Stomach (tissue), 9 donors: Measurements from ENCODE around the gene XXYLT1. TPM values are rescaled to one million over a fixed set of nuclear protein-coding genes. Genes with fewer than 3 reads are reported as not detected.
"Not testable (repeated sequence)": the region's sequence is repeated elsewhere in the genome, so short reads cannot be mapped to it uniquely, and the experiment has no call there.

Experiments
- DNase-seq, 2 donors: peaks; one replicate each; pipeline versions ENCODE4 v3.0.0 to v3.0.0-alpha.2; 2013 to 2019
- H3K27ac ChIP-seq, 5 donors: fragments of 200-600 bp in 4 of 5; sonication (generic) in 4 of 5; one replicate each; pipeline ENCODE4 v1.5.1; 2013 to 2019; ENCODE audit warnings: mild to moderate bottlenecking in 1 of 5, moderate library complexity in 1 of 5
- H3K27me3 ChIP-seq, 3 donors: fragments of 200-600 bp; sonication (generic); one replicate each; pipeline ENCODE4 v1.5.1; 2017 to 2019; ENCODE audit warnings: mixed run types in 1 of 3
- H3K36me3 ChIP-seq, 4 donors: fragments of 200-600 bp; sonication (generic); 1 replicate in 3 of 4; 2 replicates in 1 of 4; pipeline ENCODE4 v1.5.1; 2016 to 2019
- H3K4me1 ChIP-seq, 4 donors: fragments of 200-600 bp; sonication (generic); one replicate each; pipeline ENCODE4 v1.5.1; 2016 to 2019
- H3K4me3 ChIP-seq, 4 donors: fragments of 200-600 bp; sonication (generic) in 3 of 4; one replicate each; pipeline ENCODE4 v1.5.1; 2016 to 2019; ENCODE audit warnings: mild to moderate bottlenecking in 1 of 4
- H3K9me3 ChIP-seq, 4 donors: fragments of 200-600 bp; sonication (generic); one replicate each; pipeline ENCODE4 v1.5.1; 2016 to 2019
- EP300 ChIP-seq: sonication (generic); formaldehyde crosslinking; IDR thresholded peaks from one replicate; pipeline ENCODE4 v1.6.1; 2017; ENCODE audit warnings: antibody characterized with exemption
- POLR2A ChIP-seq, 4 donors: fragments of 450-650 bp; IDR thresholded peaks; one replicate each; pipeline ENCODE4 v1.6.1; 2016; ENCODE audit warnings: antibody characterized with exemption in 4 of 4, control low read depth in 2 of 4, mild to moderate bottlenecking in 1 of 4, moderate library complexity in 1 of 4
- POLR2AphosphoS5 ChIP-seq, 3 donors: sonication (generic); formaldehyde crosslinking; IDR thresholded peaks; one replicate each; pipeline ENCODE4 v1.6.1; 2016; ENCODE audit warnings: antibody characterized with exemption in 3 of 3
- WGBS, 5 donors: extraction: QIAGEN DNeasy Blood & Tissue Kit in 3 of 5; methylation state at CpG; one replicate each; pipeline versions ENCODE4 v1.1.5 to v1.1.7; 2013 to 2018; 5-methylcytosine and 5-hydroxymethylcytosine counted together
- intact Hi-C: fragments of 100-400 bp; cut with DNase I; formaldehyde crosslinking; loops from one replicate; pipeline ENCODE4 v1.15.1; 2023; ENCODE audit warnings: low total_unique reads
- polyA plus RNA-seq, 3 donors: library from polyadenylated mRNA; stranded (reverse); fragments of 200-250 nt; gene quantifications; one replicate each; pipeline ENCODE4 v1.2.3, GENCODE V29; 2013
- total RNA-seq, 5 donors: library from RNA; depleted of rRNA; stranded (reverse); fragments of >200 nt; gene quantifications; one replicate each; pipeline versions ENCODE4 v1.1.0 to v1.2.3, GENCODE V29; 2014 to 2016
- TF ChIP-seq, protein P1 (sequence below), 7 experiments: fragments of 450-650 bp in 4 of 7; fragments of 200-600 bp in 3 of 7; sonication (generic) in 3 of 7; IDR thresholded peaks; one replicate each; pipeline ENCODE4 v1.5.1; 2016 to 2019; ENCODE audit warnings: antibody characterized with exemption in 7 of 7, control low read depth in 2 of 7, mild to moderate bottlenecking in 1 of 7
- donor health status: healthy with polysubstance abuse.
- donor health status: Bipolar disorder and iron deficiency.
- donor health status: healthy.

The XXYLT1 gene
- total and polyA plus RNA-seq, 8 donors, result 2.1 to 41.5 (median 11.4) TPM; not detected in 1

GRCh38 chr3:195094191-195094921 lies 176.6 kb downstream of the XXYLT1 start:
- Histone ChIP-seq H3K27ac (no peak overlapping the region), H3K9me3 (no peaks in the 10 kb centered on the region), H3K27me3 (no peaks in the 10 kb centered on the region), H3K36me3 (no peaks in the 10 kb centered on the region), H3K4me1 (no peaks in the 10 kb centered on the region), H3K4me3 (no peak overlapping the region)
- DNase-seq, result peak in 1 of 2 donors; percentile 65
- TF ChIP-seq, protein P1, sequence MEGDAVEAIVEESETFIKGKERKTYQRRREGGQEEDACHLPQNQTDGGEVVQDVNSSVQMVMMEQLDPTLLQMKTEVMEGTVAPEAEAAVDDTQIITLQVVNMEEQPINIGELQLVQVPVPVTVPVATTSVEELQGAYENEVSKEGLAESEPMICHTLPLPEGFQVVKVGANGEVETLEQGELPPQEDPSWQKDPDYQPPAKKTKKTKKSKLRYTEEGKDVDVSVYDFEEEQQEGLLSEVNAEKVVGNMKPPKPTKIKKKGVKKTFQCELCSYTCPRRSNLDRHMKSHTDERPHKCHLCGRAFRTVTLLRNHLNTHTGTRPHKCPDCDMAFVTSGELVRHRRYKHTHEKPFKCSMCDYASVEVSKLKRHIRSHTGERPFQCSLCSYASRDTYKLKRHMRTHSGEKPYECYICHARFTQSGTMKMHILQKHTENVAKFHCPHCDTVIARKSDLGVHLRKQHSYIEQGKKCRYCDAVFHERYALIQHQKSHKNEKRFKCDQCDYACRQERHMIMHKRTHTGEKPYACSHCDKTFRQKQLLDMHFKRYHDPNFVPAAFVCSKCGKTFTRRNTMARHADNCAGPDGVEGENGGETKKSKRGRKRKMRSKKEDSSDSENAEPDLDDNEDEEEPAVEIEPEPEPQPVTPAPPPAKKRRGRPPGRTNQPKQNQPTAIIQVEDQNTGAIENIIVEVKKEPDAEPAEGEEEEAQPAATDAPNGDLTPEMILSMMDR (IDR thresholded peaks at IDR 0.05), result no peak
- 79 to 93% (median 89%) methylated on average over 32 of the region's 32 CpGs for WGBS, 5 donors
- intact Hi-C loops, result no loop called here

- 68 to 93% (median 80%) methylated on average over 9 of the region's 9 CpGs for WGBS, 5 donors
- no peak for DNase-seq
- Histone ChIP-seq H3K27ac (no peak overlapping the region), H3K4me1 (no peaks in the 10 kb centered on the region), H3K9me3 (no peaks in the 10 kb centered on the region), H3K27me3 (no peaks in the 10 kb centered on the region), H3K4me3 (no peak overlapping the region), H3K36me3 (no peaks in the 10 kb centered on the region)
- intact Hi-C loops, result no loop called here
- TF ChIP-seq, protein P1 (IDR thresholded peaks at IDR 0.05), result no peak
- TF ChIP-seq POLR2A (IDR thresholded peaks at IDR 0.05) (no peak), EP300 (no peak)
These were observed 177.2 kb downstream of the XXYLT1 start for GRCh38 chr3:195093731-195094130.

DNA sequence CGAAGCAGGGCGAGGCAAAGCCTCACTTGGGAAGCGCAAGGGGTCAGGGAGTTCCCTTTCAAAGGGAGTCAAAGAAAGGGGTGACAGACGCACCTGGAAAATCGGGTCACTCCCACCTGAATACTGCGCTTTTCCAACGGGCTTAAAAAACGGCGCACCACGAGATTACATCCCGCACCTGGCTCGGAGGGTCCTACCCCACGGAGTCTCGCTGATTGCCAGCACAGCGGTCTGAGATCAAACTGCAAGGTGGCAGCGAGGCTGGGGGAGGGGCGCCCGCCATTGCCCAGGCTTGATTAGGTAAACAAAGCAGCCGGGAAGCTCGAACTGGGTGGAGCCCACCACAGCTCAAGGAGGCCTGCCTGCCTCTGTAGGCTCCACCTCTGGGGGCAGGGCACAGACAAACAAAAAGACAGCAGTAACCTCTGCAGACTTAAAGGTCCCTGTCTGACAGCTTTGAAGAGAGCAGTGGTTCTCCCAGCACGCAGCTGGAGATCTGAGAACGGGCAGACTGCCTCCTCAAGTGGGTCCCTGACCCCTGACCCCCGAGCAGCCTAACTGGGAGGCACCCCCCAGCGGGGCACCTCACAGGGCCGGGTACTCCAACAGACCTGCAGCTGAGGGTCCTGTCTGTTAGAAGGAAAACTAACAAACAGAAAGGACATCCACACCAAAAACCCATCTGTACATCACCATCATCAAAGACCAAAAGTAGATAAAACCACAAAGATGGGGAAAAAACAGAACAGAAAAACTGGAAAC lies 182.9 kb downstream of the XXYLT1 start:
- H3K4me3 ChIP-seq, result peak overlapping the region in 2 of 4 donors; percentile 17 to 24
- intact Hi-C loops, H3K27me3 ChIP-seq, H3K36me3 ChIP-seq, H3K27ac ChIP-seq, H3K4me1 ChIP-seq, H3K9me3 ChIP-seq, DNase-seq: not testable (repeated sequence)
- WGBS, 5 donors, result 12 to 40% (median 23%) methylated on average over 15 to 22 of the region's 25 CpGs

DNA sequence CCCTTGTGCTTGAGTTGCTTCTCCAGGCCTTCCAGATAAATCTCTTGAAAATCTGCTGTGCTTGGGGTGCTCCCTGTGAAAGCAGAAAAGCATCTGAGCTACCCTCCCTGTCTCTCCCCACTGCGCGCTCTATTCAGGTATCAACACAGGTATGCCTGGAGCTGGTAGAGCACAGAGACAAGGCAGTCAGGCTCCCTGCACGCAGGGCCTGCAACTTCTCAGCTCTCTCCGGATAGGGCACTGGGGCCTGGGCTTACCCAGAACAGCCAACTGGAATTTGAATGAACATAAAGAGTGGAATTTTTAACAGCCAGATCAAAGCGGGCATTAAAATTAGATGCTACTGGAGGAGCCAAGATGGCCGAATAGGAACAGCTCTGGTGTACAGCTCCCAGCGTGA lies 183.6 kb downstream of the XXYLT1 start:
- Histone ChIP-seq H3K27ac (peak overlapping the region in 1 of 5 donors; percentile 46), H3K36me3 (no peaks in the 10 kb centered on the region), H3K4me3 (peak overlapping the region in 1 of 4 donors; percentile 24), H3K9me3 (no peaks in the 10 kb centered on the region), H3K27me3 (no peaks in the 10 kb centered on the region), H3K4me1 (peaks cover under 1 to 16% (median 11%) of the 10 kb centered on the region in 4 donors)
- TF ChIP-seq, protein P1 (IDR thresholded peaks at IDR 0.05), result no peak
- TF ChIP-seq EP300 (no peak), POLR2A (IDR thresholded peaks at IDR 0.05) (no peak), POLR2AphosphoS5 (IDR thresholded peaks at IDR 0.05) (no peak)
- WGBS, 5 donors, result 51 to 85% (median 77%) methylated on average over 6 to 7 of the region's 7 CpGs
- no peak for DNase-seq
- intact Hi-C loops, result no loop called here

DNA sequence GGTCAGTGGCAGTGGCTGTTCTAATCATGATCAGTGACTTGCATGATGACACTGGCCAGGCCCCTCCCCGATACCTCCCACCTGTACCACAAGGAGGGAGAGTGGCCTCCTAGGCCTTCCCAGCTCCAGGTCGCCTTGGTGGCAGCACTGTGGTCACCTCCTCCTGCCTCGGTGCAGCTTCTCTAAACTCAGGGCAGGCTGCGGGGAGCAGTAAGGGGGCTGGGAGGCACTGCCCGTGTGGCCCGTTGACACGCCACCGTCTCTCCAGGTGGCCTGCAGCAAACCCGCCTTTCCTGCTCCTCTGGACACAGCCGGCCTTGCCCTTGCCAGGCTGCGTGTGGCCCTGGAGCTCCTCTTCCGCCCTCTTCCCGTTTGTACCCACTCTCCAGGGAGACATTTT lies 184.1 kb downstream of the XXYLT1 start:
- Histone ChIP-seq H3K36me3 (no peaks in the 10 kb centered on the region), H3K9me3 (no peaks in the 10 kb centered on the region), H3K4me1 (peaks cover 5 to 20% (median 16%) of the 10 kb centered on the region in 4 donors), H3K27me3 (no peaks in the 10 kb centered on the region), H3K4me3 (no peak overlapping the region), H3K27ac (no peak overlapping the region)
- TF ChIP-seq POLR2AphosphoS5 (IDR thresholded peaks at IDR 0.05) (no peak), EP300 (no peak)
- TF ChIP-seq, protein P1 (IDR thresholded peaks at IDR 0.05), result no peak
- intact Hi-C loops, result no loop called here
- DNase-seq, result no peak
- 70 to 94% (median 86%) methylated on average over 11 to 13 of the region's 13 CpGs for WGBS, 5 donors
